ENCODE results near the gene RGS18.

- TF ChIP-seq POLR2A (IDR thresholded peaks at IDR 0.05; ENCODE audit: low read length) (no peak), GATA1 (IDR thresholded peaks at IDR 0.05; ENCODE audit: low read depth, low read length) (no peak)
Measured at GRCh38 chr1:192183788-192184187, 25.5 kb downstream of the RGS18 start.

Data from erythroblast (primary cell).